Thyroid gland (tissue), 4 donors: ENCODE data around the gene SCGB1C1. TPM values are rescaled to one million over a fixed set of nuclear protein-coding genes. Genes with fewer than 3 reads are reported as not detected.

Experiments used
- DNase-seq, 2 donors: peaks; one replicate each; pipeline ENCODE4 v3.0.0-alpha.2; 2019
- H3K27ac ChIP-seq, 3 donors: fragments of 200-600 bp; sonication (generic); 1 replicate in 2 of 3; 2 replicates in 1 of 3; pipeline ENCODE4 v1.5.1; 2016 to 2019; ENCODE audit warnings: mild to moderate bottlenecking in 1 of 3, moderate library complexity in 1 of 3
- H3K27me3 ChIP-seq: fragments of 200-600 bp; sonication (generic); one replicate; pipeline ENCODE4 v1.5.1; 2019
- H3K36me3 ChIP-seq, 2 donors: fragments of 200-600 bp; sonication (generic); one replicate each; pipeline ENCODE4 v1.5.1; 2016 to 2019
- H3K4me1 ChIP-seq, 2 donors: fragments of 200-600 bp; sonication (generic); one replicate each; pipeline ENCODE4 v1.5.1; 2017 to 2019
- H3K4me3 ChIP-seq, 3 donors: fragments of 200-600 bp; sonication (generic); replicated peaks in 1 of 3; 1 replicate in 2 of 3; 2 replicates in 1 of 3; pipeline ENCODE4 v1.5.1; 2016; ENCODE audit warnings: mild to moderate bottlenecking in 1 of 3
- H3K9me3 ChIP-seq: fragments of 200-600 bp; sonication (generic); one replicate; pipeline ENCODE4 v1.5.1; 2017
- CTCF ChIP-seq, 6 experiments: fragments of 200-600 bp in 3 of 6; fragments of 450-650 bp in 3 of 6; sonication (generic) in 3 of 6; IDR thresholded peaks; one replicate each; pipeline ENCODE4 v1.5.1; 2016 to 2019; ENCODE audit warnings: antibody characterized with exemption in 6 of 6, mild to moderate bottlenecking in 2 of 6, inconsistent platforms in 1 of 6, moderate library complexity in 1 of 6
- POLR2A ChIP-seq, 2 donors: fragments of 450-650 bp; IDR thresholded peaks; one replicate each; pipeline ENCODE4 v1.6.1; 2017; ENCODE audit warnings: antibody characterized with exemption in 2 of 2, mild to moderate bottlenecking in 2 of 2, moderate library complexity in 1 of 2
- WGBS, 2 donors: methylation state at CpG; one replicate each; pipeline ENCODE4 v1.1.5; 2017; 5-methylcytosine and 5-hydroxymethylcytosine counted together
- intact Hi-C: fragments of 100-400 bp; cut with DNase I; formaldehyde crosslinking; loops from one replicate; pipeline ENCODE4 v1.15.1; 2023
- total RNA-seq, 4 donors: library from RNA; depleted of rRNA; stranded (reverse); fragments of >200 nt; gene quantifications; one replicate each; pipeline ENCODE4 v1.2.3, GENCODE V29; 2016

Gene SCGB1C1
- total RNA-seq, 4 donors from 2014 or later: not detected

- DNase-seq: peak; percentile 74 to 86
- peaks cover 40 to 50% of the 10 kb centered on the region in 2 donors for H3K36me3 ChIP-seq
- H3K27ac ChIP-seq: peak overlapping the region; percentile 57 to 96 (median 94)
- peak overlapping the region; percentile 67 to 90 (median 88) for H3K4me3 ChIP-seq
- WGBS, 2 donors: 0% methylated on average over 20 to 28 of the region's 57 CpGs
- no peaks in the 10 kb centered on the region for H3K9me3 ChIP-seq
- intact Hi-C loops: loop anchor here (10.0 kb wide), 3 partner anchors 76 to 296 kb away; partner anchors contain the start of genes PGGHG, PTDSS2 and RNH1
- TF ChIP-seq CTCF (IDR thresholded peaks at IDR 0.05) (no peak), POLR2A (IDR thresholded peaks at IDR 0.05) (peak in 1 of 2 donors; percentile 86)
- H3K27me3 ChIP-seq: no peaks in the 10 kb centered on the region
- peaks cover 21 to 32% of the 10 kb centered on the region in 2 donors for H3K4me1 ChIP-seq
Observed at GRCh38 chr11:208181-208916, 15.5 kb downstream of the SCGB1C1 start.

- H3K27me3 ChIP-seq: no peaks in the 10 kb centered on the region
- intact Hi-C loops: loop anchor here (10.0 kb wide), 3 partner anchors 76 to 296 kb away; partner anchors contain the start of genes PGGHG, PTDSS2 and RNH1
- H3K36me3 ChIP-seq: peaks cover 42 to 50% of the 10 kb centered on the region in 2 donors
- H3K9me3 ChIP-seq: no peaks in the 10 kb centered on the region
- peaks cover 21 to 32% of the 10 kb centered on the region in 2 donors for H3K4me1 ChIP-seq
- peak overlapping the region; percentile 57 to 96 (median 94) for H3K27ac ChIP-seq
- TF ChIP-seq CTCF (IDR thresholded peaks at IDR 0.05): no peak
- TF ChIP-seq POLR2A (IDR thresholded peaks at IDR 0.05): no peak
- no peak for DNase-seq
- H3K4me3 ChIP-seq: peak overlapping the region; percentile 67 to 90 (median 88)
- WGBS, 2 donors: 0 to 1% methylated on average over 18 to 20 of the region's 26 CpGs
Observed at GRCh38 chr11:208917-209260, 16.0 kb downstream of the SCGB1C1 start.

GRCh38 chr11:209275-210121, 16.6 kb downstream of the SCGB1C1 start:
- Histone ChIP-seq H3K9me3 (no peaks in the 10 kb centered on the region), H3K4me3 (peak overlapping the region; percentile 67 to 90 (median 88)), H3K27ac (peak overlapping the region in 2 of 3 donors; percentile 94 to 96), H3K36me3 (peaks cover 44 to 52% of the 10 kb centered on the region in 2 donors), H3K4me1 (peaks cover 21 to 32% of the 10 kb centered on the region in 2 donors), H3K27me3 (no peaks in the 10 kb centered on the region)
- TF ChIP-seq CTCF (IDR thresholded peaks at IDR 0.05): no peak
- no peak for TF ChIP-seq POLR2A (IDR thresholded peaks at IDR 0.05)
- 57 to 58% methylated on average over 6 to 21 of the region's 29 CpGs for WGBS, 2 donors
- DNase-seq: no peak
- intact Hi-C loops: loop anchor here (10.0 kb wide), 3 partner anchors 75 to 295 kb away; partner anchors contain the start of genes PGGHG, PTDSS2 and RNH1

DNA sequence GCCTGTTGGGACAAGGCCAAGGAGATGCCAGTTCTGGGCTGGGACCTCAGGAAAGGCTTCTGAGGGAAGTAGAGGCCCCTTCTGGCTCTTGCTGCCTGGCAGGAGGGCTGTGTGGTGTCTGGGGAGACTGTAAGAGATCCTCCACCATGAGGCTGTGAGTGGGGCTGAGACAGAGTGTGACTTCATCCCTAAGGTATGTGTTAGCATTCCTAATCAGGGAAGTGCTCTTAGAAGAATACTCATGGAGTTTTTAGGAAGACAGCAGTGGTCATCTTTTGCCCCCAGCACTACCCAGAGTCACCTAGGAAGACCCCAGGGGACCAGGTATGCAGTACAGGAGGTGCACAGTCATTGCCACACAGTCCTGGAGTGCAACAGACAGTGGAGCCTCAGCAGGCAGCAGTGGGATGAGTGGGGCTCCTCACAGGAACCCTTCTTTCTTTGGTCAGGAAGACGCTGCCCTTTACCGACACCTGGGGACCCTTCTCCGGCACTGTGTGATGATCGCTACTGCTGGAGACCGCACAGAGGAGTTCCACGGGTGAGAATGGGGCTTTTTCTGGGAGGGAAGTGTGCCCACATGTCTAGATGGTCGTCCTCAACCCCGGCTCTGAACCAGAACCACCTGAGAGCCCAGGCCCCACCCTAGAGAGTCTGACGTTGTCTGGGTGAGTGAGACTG, 17.4 kb downstream of the SCGB1C1 start:
- DNase-seq: no peak
- Histone ChIP-seq H3K36me3 (peaks cover 44 to 49% of the 10 kb centered on the region in 2 donors), H3K9me3 (no peaks in the 10 kb centered on the region), H3K4me3 (no peak overlapping the region), H3K27ac (no peak overlapping the region), H3K4me1 (peaks cover 21 to 28% of the 10 kb centered on the region in 2 donors), H3K27me3 (no peaks in the 10 kb centered on the region)
- TF ChIP-seq CTCF (IDR thresholded peaks at IDR 0.05) (no peak), POLR2A (IDR thresholded peaks at IDR 0.05) (no peak)
- 91 to 93% methylated on average over 8 to 9 of the region's 9 CpGs for WGBS, 2 donors
- intact Hi-C loops: no loop called here
